H1 (cell line): ENCODE data around the gene OPN5.
"Not testable (repeated sequence)": the region's sequence is repeated elsewhere in the genome, so short reads cannot be mapped to it uniquely, and the experiment has no call there.

Source experiments
- BRCA1 ChIP-seq: IDR thresholded peaks from 2 replicates; pipeline ENCODE4 v1.6.1; 2012; ENCODE audit warnings: low read depth, low read length, improper control_type of control experiment
- CREB1 ChIP-seq: IDR thresholded peaks from 2 replicates; pipeline ENCODE4 v1.6.1; 2012; ENCODE audit warnings: inconsistent platforms
- EZH2 ChIP-seq: fragments of 200-600 bp; sonication (generic); IDR thresholded peaks from 2 replicates; pipeline ENCODE4 v1.7.1; 2012; ENCODE audit warnings: low read depth, mild to moderate bottlenecking, moderate library complexity, low read length, inconsistent platforms; ENCODE audit not compliant: severe bottlenecking
- GABPA ChIP-seq: IDR thresholded peaks from 2 replicates; pipeline ENCODE4 v1.6.1; 2011; ENCODE audit warnings: mild to moderate bottlenecking, low read length, moderate library complexity, borderline replicate concordance; ENCODE audit not compliant: insufficient read depth
- JUN ChIP-seq: IDR thresholded peaks from 2 replicates; pipeline ENCODE4 v1.6.1; 2011; ENCODE audit warnings: low read depth, mild to moderate bottlenecking, improper control_type of control experiment, low read length
- PHF8 ChIP-seq: fragments of 200-600 bp; sonication (generic); conservative IDR thresholded peaks from 2 replicates; pipeline ENCODE4 v1.7.1; 2012; ENCODE audit warnings: low read depth, mild to moderate bottlenecking, inconsistent platforms, low read length, moderate library complexity
- POLR2A ChIP-seq, 2 experiments: IDR thresholded peaks; 1 replicate in 1 of 2; 2 replicates in 1 of 2; pipeline ENCODE4 v1.6.1; 2011; ENCODE audit warnings: low read depth in 2 of 2, low read length in 2 of 2, mild to moderate bottlenecking in 2 of 2; ENCODE audit errors: control extremely low read depth in 1 of 2
- SIN3A ChIP-seq, 2 experiments: IDR thresholded peaks in 1 of 2; conservative IDR thresholded peaks in 1 of 2; 2 replicates each; pipeline ENCODE4 v1.6.1; 2011 to 2012; ENCODE audit warnings: low read length in 2 of 2, improper control_type of control experiment in 1 of 2, low read depth in 1 of 2, mild to moderate bottlenecking in 1 of 2
- TF ChIP-seq, protein P1 (sequence below), 3 experiments: IDR thresholded peaks; 1 replicate in 2 of 3; 2 replicates in 1 of 3; pipeline versions ENCODE4 v1.5.1 to v1.6.1; 2011; ENCODE audit warnings: low read length in 3 of 3, mild to moderate bottlenecking in 3 of 3, inconsistent platforms in 2 of 3, low read depth in 1 of 3, moderate library complexity in 1 of 3; ENCODE audit not compliant: insufficient read depth in 1 of 3; ENCODE audit errors: control extremely low read depth in 1 of 3
- TF ChIP-seq, protein P2 (sequence below): IDR thresholded peaks from 2 replicates; pipeline ENCODE4 v1.6.1; 2012; ENCODE audit warnings: inconsistent platforms

- TF ChIP-seq POLR2A (IDR thresholded peaks at IDR 0.05; ENCODE audit: control extremely low read depth in 1 of 2, low read depth in 2 of 2, low read length in 2 of 2); CREB1; PHF8; BRCA1; GABPA; EZH2; JUN; SIN3A (conservative IDR thresholded peaks at IDR 0.05 in 1 of 2, IDR thresholded peaks at IDR 0.05 in 1 of 2; ENCODE audit: low read depth in 1 of 2, low read length in 2 of 2): not testable (repeated sequence)
- TF ChIP-seq, protein P1, sequence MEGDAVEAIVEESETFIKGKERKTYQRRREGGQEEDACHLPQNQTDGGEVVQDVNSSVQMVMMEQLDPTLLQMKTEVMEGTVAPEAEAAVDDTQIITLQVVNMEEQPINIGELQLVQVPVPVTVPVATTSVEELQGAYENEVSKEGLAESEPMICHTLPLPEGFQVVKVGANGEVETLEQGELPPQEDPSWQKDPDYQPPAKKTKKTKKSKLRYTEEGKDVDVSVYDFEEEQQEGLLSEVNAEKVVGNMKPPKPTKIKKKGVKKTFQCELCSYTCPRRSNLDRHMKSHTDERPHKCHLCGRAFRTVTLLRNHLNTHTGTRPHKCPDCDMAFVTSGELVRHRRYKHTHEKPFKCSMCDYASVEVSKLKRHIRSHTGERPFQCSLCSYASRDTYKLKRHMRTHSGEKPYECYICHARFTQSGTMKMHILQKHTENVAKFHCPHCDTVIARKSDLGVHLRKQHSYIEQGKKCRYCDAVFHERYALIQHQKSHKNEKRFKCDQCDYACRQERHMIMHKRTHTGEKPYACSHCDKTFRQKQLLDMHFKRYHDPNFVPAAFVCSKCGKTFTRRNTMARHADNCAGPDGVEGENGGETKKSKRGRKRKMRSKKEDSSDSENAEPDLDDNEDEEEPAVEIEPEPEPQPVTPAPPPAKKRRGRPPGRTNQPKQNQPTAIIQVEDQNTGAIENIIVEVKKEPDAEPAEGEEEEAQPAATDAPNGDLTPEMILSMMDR (IDR thresholded peaks at IDR 0.05; ENCODE audit: control extremely low read depth in 1 of 3, insufficient read depth in 1 of 3, low read depth in 1 of 3, low read length in 3 of 3): not testable (repeated sequence)
- TF ChIP-seq, protein P2, sequence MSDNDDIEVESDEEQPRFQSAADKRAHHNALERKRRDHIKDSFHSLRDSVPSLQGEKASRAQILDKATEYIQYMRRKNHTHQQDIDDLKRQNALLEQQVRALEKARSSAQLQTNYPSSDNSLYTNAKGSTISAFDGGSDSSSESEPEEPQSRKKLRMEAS: not testable (repeated sequence)
Measured at GRCh38 chr6:47745269-47745668, 36.6 kb upstream of the OPN5 start.
